IPS-11a (cell line): ENCODE results near the gene DOCK4.

Experiments
- H3K4me3 ChIP-seq: one replicate; pipeline ENCODE4 v1.5.1; 2013; ENCODE audit warnings: low read depth, low read length, control low read depth

DOCK4 gene

DNA sequence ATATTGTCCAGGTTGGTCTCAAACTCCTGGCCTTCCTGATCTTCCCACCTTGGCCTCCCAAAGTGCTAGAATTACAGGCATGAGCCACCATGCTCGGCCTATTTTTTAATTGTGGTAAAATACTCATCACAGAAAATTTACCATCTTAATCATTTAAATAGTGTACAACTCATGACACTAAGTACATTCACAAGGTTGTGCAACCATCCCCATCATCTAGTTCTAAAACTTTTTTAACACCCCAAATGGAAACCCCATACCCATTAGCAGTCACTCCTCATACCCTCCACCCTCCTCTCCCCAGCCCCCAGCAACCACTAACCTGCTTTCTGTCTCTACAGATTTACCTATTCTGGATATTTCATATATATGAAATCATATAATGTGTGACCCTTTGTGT is 90.3 kb downstream of the DOCK4 start:
- H3K4me3 ChIP-seq = no peak overlapping the region

GRCh38 chr7:112113913-112114575 is 92.2 kb downstream of the DOCK4 start:
- H3K4me3 ChIP-seq = no peak overlapping the region

- no peak overlapping the region for H3K4me3 ChIP-seq
These were observed 93.4 kb downstream of the DOCK4 start for GRCh38 chr7:112112822-112113255.

- no peak overlapping the region for H3K4me3 ChIP-seq
These were observed 95.5 kb downstream of the DOCK4 start for GRCh38 chr7:112110651-112111050.

DNA sequence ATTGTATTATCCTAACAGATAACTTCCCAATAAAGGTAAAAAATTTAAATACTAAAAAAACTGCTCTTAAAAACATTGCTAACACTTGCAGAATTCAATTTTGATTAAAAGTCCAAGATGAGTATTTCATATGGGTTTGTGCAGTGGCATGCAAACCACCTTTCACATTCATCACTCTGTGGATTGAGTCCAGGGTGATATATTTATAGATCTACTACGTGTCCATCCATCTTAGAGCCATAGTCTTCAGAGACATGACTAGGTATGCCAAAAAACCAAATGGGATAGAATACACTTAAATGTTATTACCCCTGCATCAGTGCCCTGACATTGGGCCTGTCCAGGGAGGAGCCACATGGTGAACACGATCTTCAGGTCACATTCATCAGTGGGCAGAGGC is 96.0 kb downstream of the DOCK4 start:
- no peak overlapping the region for H3K4me3 ChIP-seq

DNA sequence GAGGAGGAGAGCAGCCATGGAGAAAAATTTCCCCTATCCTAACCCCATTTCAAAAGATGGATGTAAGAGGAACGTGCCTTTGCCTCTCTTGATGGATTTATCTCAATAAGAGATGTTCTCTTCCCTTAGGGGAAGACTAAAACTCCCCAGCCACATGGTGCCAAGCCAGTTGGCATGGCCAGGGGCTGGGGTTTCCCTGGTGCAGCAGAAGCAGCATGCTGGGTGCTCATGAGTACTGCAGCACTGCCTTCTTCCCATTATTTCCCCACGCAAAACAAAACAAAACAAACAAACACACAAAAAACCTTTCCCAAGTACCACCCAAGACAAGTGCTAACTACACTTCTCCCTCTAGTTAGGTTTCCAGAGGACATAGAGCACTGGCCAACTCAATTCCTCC is 97.2 kb downstream of the DOCK4 start:
- H3K4me3 ChIP-seq = no peak overlapping the region

GRCh38 chr7:112105584-112106530 is 100.3 kb downstream of the DOCK4 start:
- no peak overlapping the region for H3K4me3 ChIP-seq

GRCh38 chr7:112104120-112104519 is 102.1 kb downstream of the DOCK4 start:
- H3K4me3 ChIP-seq = no peak overlapping the region

DNA sequence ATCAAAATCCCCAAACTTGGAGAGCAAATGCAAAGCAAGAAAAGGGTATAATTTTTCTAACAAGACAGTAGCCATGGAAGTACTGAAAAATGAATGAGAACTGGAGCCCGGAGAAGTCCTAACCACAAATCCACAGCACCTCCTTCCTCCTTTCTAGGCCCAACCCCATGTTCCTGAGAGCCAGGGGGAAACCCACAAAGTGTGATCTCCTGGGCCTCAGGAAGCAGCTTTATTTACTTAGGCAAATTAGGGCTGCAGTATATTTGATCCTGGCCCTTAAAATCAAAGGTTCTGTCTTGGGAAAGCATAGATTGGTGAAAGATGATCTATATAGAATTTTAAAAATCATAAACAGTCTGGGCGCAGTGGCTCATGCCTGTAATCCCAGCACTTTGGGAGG is 103.0 kb downstream of the DOCK4 start:
- H3K4me3 ChIP-seq = no peak overlapping the region

DNA sequence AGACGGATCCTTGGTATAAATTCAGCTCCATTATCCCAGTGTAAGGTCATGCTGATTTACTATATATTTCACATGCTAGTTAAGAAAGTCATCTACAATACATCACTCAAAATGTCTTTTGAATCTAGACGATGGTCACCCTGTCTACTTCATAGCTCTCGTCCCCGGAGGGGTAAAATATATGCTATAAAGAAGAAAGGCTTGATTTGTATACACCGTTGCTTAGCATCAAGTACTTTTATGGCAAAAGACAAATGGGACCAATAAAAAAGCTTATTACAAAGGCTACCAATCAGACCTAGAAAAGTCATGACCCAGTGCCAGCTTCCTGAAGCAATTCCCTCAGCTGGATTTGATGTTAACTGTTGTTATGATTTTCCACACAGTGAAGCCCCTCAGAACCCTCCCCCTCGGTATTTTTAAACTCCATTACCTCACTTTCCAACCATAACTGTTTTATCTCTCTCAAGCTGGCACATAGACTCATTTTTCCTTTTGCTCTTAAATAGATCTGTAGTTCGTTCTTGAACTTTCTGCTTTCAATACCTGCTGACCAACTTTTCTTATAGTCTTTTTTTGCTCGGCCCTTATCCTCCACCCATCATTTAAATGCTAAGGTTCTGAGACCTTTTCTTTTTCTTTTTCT is 104.9 kb downstream of the DOCK4 start:
- H3K4me3 ChIP-seq = no peak overlapping the region

DNA sequence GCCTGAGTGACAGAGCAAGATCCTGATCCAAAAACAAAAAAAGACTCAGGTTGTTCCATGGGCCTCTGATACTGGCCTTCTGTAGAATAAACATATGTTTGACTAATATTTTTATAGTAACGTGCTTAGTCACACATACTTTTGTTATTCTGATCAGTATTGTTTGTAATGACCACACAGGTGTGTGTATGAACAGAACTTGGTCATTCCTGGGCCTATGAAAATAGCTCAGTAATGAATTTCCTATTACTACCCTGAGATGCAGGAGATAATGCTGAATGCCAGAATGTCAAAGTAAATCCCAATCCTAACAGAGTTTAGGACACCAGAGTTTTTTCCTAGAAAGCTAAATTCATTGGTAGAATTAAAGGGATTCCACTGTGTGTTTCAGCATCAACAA is 108.7 kb downstream of the DOCK4 start:
- no peak overlapping the region for H3K4me3 ChIP-seq

- no peak overlapping the region for H3K4me3 ChIP-seq
These were observed 112.8 kb downstream of the DOCK4 start for GRCh38 chr7:112093409-112093808.

DNA sequence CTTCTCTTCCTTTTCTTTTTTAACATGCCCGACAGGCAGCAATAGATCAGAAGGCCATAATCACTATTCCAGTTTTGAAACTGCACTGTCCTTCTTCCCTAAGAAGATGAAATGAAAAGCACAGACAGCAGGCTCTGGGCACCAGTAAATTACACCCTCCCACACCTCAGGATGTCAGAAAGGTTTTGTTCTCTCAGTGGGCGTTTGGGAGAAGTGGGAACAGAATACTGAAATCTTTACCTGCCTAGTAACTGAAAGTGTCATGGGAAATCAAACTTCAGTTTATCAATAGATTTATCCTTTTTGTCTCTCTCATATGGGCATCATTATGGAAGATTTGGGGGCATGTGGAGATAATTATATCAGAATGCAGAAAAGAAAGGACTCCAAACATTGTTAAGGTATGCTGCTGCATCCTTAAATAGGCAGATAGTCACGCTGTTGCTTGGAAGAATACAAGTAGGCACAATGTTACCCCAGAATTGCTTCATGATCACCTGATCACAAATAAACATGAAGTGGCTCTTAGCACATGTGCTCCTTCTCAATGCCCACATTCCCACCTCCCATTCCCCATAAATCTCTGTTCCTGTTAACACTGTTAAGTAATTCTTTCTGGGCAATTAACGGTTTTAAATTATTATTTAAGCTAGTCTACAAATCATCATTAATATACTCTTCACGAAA is 113.3 kb downstream of the DOCK4 start:
- H3K4me3 ChIP-seq = no peak overlapping the region

GRCh38 chr7:112092306-112092705 is 113.9 kb downstream of the DOCK4 start:
- no peak overlapping the region for H3K4me3 ChIP-seq

DNA sequence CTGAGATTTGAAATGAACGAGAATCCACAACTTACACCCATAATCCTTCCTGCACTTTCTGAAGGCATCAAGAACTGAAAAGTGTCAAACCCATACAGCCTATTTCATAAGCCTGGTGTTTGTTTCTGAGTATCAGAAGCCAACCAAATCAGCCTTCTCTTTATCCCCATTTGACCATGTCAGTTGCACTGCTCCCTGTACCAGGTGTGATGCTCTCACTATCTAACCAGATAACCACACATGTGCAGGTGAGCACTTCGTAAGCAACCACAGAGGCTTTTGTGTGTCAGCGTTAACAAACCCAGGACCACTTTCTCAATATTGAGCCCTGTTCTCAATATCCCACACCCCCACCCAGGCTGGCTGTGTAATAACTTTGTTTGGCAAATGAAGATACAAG is 114.4 kb downstream of the DOCK4 start:
- no peak overlapping the region for H3K4me3 ChIP-seq

GRCh38 chr7:112089551-112089950 is 116.6 kb downstream of the DOCK4 start:
- H3K4me3 ChIP-seq = no peak overlapping the region

GRCh38 chr7:112088484-112089016 is 117.6 kb downstream of the DOCK4 start:
- no peak overlapping the region for H3K4me3 ChIP-seq

DNA sequence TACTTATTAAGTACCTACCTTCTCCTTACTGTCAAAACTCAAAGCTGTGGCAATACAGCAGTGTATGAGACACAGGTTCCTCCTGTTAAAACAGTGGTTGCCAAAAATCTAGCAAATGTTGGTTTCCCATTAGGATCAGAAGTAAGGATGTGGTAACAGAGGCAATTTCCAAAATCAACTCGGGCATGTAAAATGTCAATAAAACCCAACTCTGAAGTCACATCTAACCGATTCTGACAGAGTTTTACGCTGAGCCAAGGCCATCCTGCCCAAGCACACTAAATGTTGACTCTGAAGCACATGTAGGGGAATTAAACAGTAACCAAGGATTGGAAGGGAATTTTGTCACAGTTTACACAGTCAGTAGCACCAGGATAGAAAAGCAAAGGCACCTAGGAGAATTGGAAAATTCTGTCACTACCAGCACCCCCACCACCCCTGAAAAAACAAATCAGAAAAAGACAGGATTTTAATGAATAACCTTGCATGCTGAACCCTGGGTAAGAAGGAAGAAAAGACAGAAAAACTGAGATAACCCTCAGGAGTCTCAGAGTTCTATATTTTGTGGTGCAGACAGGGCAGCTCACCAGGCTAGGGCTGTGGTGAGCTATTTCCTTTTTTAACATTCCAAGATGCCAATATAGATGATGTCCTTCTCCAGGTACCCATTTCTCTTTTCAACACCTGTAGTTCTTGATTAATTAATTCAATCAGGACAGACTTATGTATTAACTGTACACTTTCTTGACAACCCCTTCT is 119.5 kb downstream of the DOCK4 start:
- H3K4me3 ChIP-seq = no peak overlapping the region

DNA sequence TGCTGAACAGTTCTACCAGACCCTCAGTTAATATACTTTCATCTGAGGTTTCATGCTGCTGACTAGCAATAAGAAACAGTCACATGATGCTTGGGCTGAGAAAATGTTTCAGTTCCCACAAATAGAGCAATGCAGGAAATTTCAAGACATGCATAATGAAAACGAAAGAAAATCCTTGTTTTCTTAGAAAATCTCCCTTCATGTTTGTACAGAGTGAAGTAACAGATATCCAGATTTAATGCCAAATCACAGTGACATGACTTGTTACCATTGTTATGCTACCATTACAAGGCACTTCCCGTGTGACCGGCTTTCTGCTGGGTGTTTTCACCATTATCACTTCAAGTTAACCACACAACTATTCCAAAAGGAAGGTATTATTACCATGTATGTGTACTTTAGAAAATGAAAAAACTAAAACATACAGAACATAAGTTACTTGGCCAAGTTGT is 121.7 kb downstream of the DOCK4 start:
- H3K4me3 ChIP-seq = no peak overlapping the region

DNA sequence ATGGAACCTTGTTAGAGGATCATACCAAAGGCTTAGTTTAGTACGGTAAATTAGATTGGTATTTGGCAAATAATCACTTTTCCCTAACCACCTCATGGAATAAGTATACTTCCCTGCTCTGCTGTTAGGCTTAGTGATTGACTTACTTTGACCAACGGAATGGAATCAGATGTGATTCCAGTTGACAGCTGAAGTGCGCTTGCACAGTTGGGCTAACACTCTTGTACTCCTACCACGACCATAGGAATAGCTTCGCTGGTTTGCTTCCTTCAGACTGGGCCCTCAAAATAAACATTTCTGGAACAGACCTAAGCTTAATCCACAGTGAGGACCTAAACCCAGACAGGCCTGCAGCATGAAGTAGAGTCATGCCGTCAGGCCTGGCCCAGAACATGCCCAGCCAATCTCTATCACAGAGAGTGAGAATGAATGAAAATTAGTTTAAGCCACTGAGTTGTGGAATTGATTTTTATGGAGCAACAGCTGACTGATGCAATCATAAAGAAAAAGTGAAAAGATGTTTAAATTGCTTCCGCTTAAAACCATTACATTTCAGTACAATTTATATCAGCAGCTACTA is 122.3 kb downstream of the DOCK4 start:
- no peak overlapping the region for H3K4me3 ChIP-seq
